ENCODE data around the gene PCDHB2.
"Not testable (repeated sequence)": the region's sequence is repeated elsewhere in the genome, so short reads cannot be mapped to it uniquely, and the experiment has no call there.

The PCDHB2 gene

DNA sequence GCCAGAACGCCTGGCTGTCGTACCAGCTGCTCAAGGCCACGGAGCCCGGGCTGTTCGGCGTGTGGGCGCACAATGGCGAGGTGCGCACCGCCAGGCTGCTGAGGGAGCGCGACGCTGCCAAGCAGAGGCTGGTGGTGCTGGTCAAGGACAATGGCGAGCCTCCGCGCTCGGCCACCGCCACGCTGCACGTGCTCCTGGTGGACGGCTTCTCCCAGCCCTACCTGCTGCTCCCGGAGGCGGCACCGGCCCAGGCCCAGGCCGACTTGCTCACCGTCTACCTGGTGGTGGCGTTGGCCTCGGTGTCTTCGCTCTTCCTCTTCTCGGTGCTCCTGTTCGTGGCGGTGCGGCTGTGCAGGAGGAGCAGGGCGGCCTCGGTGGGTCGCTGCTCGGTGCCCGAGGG, 2.2 kb downstream of the PCDHB2 start:
- not testable (repeated sequence) for H3K4me2 ChIP-seq (ENCODE audit: insufficient read depth, low read length); H3K27ac ChIP-seq (ENCODE audit: low read length); H4K20me1 ChIP-seq (ENCODE audit: insufficient read depth, low read length); H3K4me3 ChIP-seq (ENCODE audit: low read depth in 1 of 2, low read length in 2 of 2); H3K79me2 ChIP-seq (ENCODE audit: insufficient read depth, low read length); H3K4me1 ChIP-seq (ENCODE audit: insufficient read depth, low read length); H3K9ac ChIP-seq (ENCODE audit: low read depth, low read length); H3K9me3 ChIP-seq (ENCODE audit: insufficient read depth, low read length, severe bottlenecking); H2AFZ ChIP-seq (ENCODE audit: low read depth, low read length); H3K27me3 ChIP-seq (ENCODE audit: insufficient read depth, low read length, poor library complexity); DNase-seq; ATAC-seq (ENCODE audit: insufficient read depth, low read depth); H3K36me3 ChIP-seq (ENCODE audit: insufficient read depth, low read length)

GRCh38 chr5:141100243-141100805, 5.9 kb downstream of the PCDHB2 start, which contains the start of gene PCDHB3:
Gene PCDHB3, plus strand, starts transcription at chr5:141100473. Its CDS starts 177 bp downstream, at chr5:141100650.
- H3K36me3 ChIP-seq (ENCODE audit: insufficient read depth, low read length): no peaks in the 10 kb centered on the region
- H3K9ac ChIP-seq (ENCODE audit: low read depth, low read length): no peak within 1 kb of the TSS
- H3K4me3 ChIP-seq (ENCODE audit: low read depth in 1 of 2, low read length in 2 of 2): no peak within 1 kb of the TSS
- no peaks in the 10 kb centered on the region for H3K4me1 ChIP-seq (ENCODE audit: insufficient read depth, low read length)
- H4K20me1 ChIP-seq (ENCODE audit: insufficient read depth, low read length): no peaks in the 10 kb centered on the region
- no peak within 1 kb of the TSS for H3K4me2 ChIP-seq (ENCODE audit: insufficient read depth, low read length)
- H3K79me2 ChIP-seq (ENCODE audit: insufficient read depth, low read length): no peaks in the 10 kb centered on the region
- H3K9me3 ChIP-seq (ENCODE audit: insufficient read depth, low read length, severe bottlenecking): no peaks in the 10 kb centered on the region
- DNase-seq: peak; percentile 28
- H3K27me3 ChIP-seq (ENCODE audit: insufficient read depth, low read length, poor library complexity): no peaks in the 10 kb centered on the region
- no peak within 1 kb of the TSS for H3K27ac ChIP-seq (ENCODE audit: low read length)
- H2AFZ ChIP-seq (ENCODE audit: low read depth, low read length): no peak within 1 kb of the TSS
- TF ChIP-seq EZH2 (IDR thresholded peaks at IDR 0.05; ENCODE audit: borderline replicate concordance, low read depth, low read length, severe bottlenecking): no peak
- TF ChIP-seq, protein P1, sequence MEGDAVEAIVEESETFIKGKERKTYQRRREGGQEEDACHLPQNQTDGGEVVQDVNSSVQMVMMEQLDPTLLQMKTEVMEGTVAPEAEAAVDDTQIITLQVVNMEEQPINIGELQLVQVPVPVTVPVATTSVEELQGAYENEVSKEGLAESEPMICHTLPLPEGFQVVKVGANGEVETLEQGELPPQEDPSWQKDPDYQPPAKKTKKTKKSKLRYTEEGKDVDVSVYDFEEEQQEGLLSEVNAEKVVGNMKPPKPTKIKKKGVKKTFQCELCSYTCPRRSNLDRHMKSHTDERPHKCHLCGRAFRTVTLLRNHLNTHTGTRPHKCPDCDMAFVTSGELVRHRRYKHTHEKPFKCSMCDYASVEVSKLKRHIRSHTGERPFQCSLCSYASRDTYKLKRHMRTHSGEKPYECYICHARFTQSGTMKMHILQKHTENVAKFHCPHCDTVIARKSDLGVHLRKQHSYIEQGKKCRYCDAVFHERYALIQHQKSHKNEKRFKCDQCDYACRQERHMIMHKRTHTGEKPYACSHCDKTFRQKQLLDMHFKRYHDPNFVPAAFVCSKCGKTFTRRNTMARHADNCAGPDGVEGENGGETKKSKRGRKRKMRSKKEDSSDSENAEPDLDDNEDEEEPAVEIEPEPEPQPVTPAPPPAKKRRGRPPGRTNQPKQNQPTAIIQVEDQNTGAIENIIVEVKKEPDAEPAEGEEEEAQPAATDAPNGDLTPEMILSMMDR (IDR thresholded peaks at IDR 0.05; ENCODE audit: borderline replicate concordance, extremely low read depth, low read length, poor library complexity, severe bottlenecking): peak; percentile 41
- ATAC-seq (ENCODE audit: insufficient read depth, low read depth): no peak

DNA sequence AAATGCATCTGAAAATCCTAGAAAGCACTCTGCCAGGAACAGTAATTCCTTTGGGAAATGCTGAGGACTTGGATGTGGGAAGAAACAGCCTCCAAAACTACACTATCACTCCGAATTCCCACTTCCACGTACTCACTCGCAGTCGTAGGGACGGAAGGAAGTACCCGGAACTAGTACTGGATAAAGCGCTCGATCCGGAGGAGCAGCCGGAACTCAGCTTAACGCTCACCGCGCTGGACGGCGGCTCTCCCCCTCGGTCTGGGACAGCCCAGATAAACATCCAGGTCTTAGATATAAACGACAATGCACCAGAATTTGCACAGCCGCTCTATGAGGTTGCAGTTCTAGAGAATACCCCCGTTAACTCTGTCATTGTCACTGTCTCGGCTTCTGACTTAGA, 6.6 kb downstream of the PCDHB2 start:
- no peak for DNase-seq
- H3K4me2 ChIP-seq (ENCODE audit: insufficient read depth, low read length): no peak overlapping the region

GRCh38 chr5:141102070-141102469, 7.7 kb downstream of the PCDHB2 start:
- not testable (repeated sequence) for H3K9ac ChIP-seq (ENCODE audit: low read depth, low read length); H3K9me3 ChIP-seq (ENCODE audit: insufficient read depth, low read length, severe bottlenecking); H3K27me3 ChIP-seq (ENCODE audit: insufficient read depth, low read length, poor library complexity); DNase-seq; H3K4me1 ChIP-seq (ENCODE audit: insufficient read depth, low read length); H4K20me1 ChIP-seq (ENCODE audit: insufficient read depth, low read length); H3K79me2 ChIP-seq (ENCODE audit: insufficient read depth, low read length); ATAC-seq (ENCODE audit: insufficient read depth, low read depth); H3K4me3 ChIP-seq (ENCODE audit: low read depth in 1 of 2, low read length in 2 of 2); H3K4me2 ChIP-seq (ENCODE audit: insufficient read depth, low read length); H3K27ac ChIP-seq (ENCODE audit: low read length); H3K36me3 ChIP-seq (ENCODE audit: insufficient read depth, low read length); H2AFZ ChIP-seq (ENCODE audit: low read depth, low read length)

More for the DNA sequence above, 6.6 kb downstream of the PCDHB2 start:
- Histone ChIP-seq H3K79me2 (ENCODE audit: insufficient read depth, low read length) (no peaks in the 10 kb centered on the region), H3K4me3 (ENCODE audit: low read depth in 1 of 2, low read length in 2 of 2) (no peak overlapping the region), H3K36me3 (ENCODE audit: insufficient read depth, low read length) (no peaks in the 10 kb centered on the region), H3K27me3 (ENCODE audit: insufficient read depth, low read length, poor library complexity) (no peaks in the 10 kb centered on the region), H2AFZ (ENCODE audit: low read depth, low read length) (no peak overlapping the region), H3K4me1 (ENCODE audit: insufficient read depth, low read length) (no peaks in the 10 kb centered on the region), H3K9ac (ENCODE audit: low read depth, low read length) (no peak overlapping the region), H4K20me1 (ENCODE audit: insufficient read depth, low read length) (no peaks in the 10 kb centered on the region), H3K9me3 (ENCODE audit: insufficient read depth, low read length, severe bottlenecking) (no peaks in the 10 kb centered on the region), H3K27ac (ENCODE audit: low read length) (no peak overlapping the region)
- no peak for ATAC-seq (ENCODE audit: insufficient read depth, low read depth)
- TF ChIP-seq, protein P1 (IDR thresholded peaks at IDR 0.05; ENCODE audit: borderline replicate concordance, extremely low read depth, low read length, poor library complexity, severe bottlenecking): no peak
- TF ChIP-seq EZH2 (IDR thresholded peaks at IDR 0.05; ENCODE audit: borderline replicate concordance, low read depth, low read length, severe bottlenecking): no peak

DNA sequence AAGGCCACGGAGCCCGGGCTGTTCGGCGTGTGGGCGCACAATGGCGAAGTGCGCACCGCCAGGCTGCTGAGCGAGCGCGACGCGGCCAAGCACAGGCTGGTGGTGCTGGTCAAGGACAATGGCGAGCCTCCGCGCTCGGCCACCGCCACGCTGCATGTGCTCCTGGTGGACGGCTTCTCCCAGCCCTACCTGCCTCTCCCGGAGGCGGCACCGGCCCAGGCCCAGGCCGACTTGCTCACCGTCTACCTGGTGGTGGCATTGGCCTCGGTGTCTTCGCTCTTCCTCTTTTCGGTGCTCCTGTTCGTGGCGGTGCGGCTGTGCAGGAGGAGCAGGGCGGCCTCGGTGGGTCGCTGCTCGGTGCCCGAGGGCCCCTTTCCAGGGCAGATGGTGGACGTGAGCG, 8.1 kb downstream of the PCDHB2 start:
- H4K20me1 ChIP-seq (ENCODE audit: insufficient read depth, low read length); H2AFZ ChIP-seq (ENCODE audit: low read depth, low read length); H3K27me3 ChIP-seq (ENCODE audit: insufficient read depth, low read length, poor library complexity); H3K27ac ChIP-seq (ENCODE audit: low read length); H3K9ac ChIP-seq (ENCODE audit: low read depth, low read length); H3K36me3 ChIP-seq (ENCODE audit: insufficient read depth, low read length); DNase-seq; H3K4me3 ChIP-seq (ENCODE audit: low read depth in 1 of 2, low read length in 2 of 2); H3K4me2 ChIP-seq (ENCODE audit: insufficient read depth, low read length); ATAC-seq (ENCODE audit: insufficient read depth, low read depth); H3K9me3 ChIP-seq (ENCODE audit: insufficient read depth, low read length, severe bottlenecking); H3K79me2 ChIP-seq (ENCODE audit: insufficient read depth, low read length); H3K4me1 ChIP-seq (ENCODE audit: insufficient read depth, low read length): not testable (repeated sequence)

All from DND-41 (cell line).